CD4-positive, alpha-beta T cell treated with Interleukin-4 for 1 hour (primary cell): Measurements from ENCODE around the gene CYP4F22.
"Not testable (repeated sequence)": the region's sequence is repeated elsewhere in the genome, so short reads cannot be mapped to it uniquely, and the experiment has no call there.

Experiments used
- DNase-seq, 2 donors: peaks; one replicate each; pipeline ENCODE4 v3.0.0-alpha.2; 2020 to 2022

CYP4F22 gene

DNA sequence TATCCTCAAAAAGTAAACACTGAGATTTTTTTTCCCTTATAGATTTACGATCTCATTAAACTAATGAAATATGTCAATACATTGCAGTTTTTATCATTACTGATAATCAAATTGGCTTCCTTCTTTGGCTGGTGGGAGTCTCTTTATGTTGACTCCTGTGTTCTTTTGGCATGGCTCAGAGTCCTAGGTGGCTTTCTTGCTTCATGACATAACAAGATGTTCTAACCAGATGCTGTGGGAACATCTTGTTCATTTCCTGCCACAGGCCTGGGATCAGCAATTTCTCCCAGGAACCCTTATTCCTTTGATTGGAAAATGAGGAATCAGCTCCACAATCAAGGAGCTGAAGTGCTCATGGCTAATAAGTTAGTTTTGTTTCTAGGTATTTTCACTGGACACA is 13.2 kb upstream of the CYP4F22 start:
- DNase-seq, result no peak

DNA sequence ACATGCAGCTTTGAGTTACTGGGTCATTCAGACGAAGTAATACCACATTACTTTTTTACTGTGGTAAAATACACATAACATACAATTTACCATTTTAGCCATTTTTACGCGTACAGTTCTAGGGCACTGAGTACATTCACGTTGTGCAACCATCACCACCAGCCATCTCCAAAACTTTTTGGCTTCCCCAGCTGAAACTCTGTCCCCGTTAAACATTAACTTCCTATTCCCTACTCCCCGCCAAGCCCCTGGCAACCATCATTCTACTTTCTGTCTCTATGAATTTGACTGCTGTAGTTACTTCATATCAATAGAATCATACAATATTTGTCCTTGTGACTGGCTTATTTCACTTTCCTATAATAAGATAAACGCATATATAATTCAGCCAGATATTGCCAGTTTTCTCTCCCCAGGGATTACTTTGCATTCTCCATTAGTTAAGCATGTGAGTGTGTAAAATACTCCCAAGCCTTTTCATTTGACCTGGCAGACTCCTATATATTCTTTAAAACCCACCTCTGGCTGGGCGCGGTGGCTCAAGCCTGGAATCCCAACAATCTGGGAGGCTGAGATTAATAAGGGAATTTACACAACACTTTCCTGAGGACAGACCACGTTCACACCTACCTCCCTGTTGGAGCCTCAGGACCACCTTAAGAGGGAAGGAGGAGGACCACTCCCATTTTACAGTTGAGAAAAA is 10.0 kb upstream of the CYP4F22 start:
- DNase-seq, result no peak

DNA sequence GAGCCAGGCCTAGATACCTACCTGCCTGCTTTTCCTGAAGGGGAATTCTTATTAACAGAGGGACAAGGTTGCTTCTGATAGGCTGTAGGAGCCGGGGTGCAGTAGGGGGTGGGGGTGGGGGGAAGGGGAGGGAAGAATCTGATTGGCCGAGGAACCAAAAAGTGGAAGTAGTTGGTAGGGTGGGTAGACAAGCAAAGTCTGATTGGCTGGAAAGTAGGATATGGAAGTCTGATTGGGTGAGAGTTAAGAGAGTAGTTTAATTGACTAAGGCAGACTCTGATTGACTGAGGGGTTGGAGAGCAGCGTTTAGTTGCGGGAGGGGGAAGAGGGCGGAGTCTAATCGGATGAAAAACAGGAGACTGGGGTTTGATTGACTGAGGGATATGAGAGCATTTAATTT is 9.4 kb upstream of the CYP4F22 start:
- DNase-seq, result no peak

DNA sequence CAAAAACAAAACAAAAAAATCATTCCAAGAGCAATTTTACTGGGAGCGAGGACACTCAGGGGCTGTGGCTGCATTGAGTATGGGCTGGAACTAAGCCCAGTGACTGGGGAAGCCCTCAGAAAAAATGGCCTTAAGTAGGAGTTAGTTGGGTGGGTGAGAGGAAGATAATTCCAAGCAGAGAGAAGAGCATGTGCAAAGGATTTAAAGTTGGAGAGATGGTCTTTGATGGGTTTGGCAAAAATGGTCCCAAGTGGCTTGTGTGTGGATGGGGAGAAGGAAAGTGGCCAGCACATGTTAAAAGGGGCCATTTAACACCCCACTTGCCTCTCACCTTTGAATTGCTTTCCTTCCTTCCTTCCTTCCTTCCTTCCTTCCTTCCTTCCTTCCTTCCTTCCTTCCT is 6.7 kb upstream of the CYP4F22 start:
- DNase-seq, result no peak

DNA sequence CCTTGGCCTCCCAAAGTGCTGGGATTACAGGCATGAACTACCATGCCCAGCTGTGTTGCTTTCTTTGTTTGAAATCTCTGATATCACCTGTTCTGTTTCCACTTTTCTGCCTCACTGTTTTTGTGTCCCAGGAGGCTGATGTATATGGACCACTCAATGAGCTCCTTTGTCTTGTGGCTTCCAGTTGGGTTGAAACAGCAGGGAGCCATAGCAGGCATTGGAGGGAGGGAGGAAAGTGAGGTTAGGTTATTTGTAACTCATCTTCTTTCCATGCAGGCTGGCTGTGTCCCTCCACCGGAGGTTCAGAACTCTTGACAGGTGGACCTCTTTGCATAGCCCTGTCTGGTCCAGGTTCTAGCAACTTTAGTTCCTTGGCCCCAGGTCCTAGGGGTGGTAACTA is 6.1 kb upstream of the CYP4F22 start:
- no peak for DNase-seq

DNA sequence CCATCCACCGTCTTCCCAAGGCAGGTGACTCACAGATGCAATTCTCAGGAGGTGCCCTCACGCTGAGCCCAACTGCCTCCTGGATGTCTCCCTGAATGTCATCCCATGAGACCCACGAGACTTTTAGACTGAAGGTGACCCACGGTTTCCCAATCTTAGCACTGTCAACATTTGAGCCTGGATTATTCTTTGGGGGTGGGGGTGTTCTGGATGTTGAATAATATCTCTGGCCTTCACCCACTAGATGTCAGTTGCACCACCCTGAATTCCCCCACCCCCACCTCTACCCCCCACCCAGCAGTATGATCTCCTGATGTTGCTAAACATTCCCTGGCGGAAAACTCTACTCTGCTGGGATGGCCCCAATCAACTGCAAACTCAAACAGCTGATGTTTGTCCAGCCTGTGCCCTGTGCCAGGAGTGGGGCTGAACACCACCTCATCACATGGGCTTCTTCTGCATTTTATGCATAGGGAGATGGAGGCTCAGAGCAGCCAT is 2.2 kb upstream of the CYP4F22 start:
- no peak for DNase-seq

DNA sequence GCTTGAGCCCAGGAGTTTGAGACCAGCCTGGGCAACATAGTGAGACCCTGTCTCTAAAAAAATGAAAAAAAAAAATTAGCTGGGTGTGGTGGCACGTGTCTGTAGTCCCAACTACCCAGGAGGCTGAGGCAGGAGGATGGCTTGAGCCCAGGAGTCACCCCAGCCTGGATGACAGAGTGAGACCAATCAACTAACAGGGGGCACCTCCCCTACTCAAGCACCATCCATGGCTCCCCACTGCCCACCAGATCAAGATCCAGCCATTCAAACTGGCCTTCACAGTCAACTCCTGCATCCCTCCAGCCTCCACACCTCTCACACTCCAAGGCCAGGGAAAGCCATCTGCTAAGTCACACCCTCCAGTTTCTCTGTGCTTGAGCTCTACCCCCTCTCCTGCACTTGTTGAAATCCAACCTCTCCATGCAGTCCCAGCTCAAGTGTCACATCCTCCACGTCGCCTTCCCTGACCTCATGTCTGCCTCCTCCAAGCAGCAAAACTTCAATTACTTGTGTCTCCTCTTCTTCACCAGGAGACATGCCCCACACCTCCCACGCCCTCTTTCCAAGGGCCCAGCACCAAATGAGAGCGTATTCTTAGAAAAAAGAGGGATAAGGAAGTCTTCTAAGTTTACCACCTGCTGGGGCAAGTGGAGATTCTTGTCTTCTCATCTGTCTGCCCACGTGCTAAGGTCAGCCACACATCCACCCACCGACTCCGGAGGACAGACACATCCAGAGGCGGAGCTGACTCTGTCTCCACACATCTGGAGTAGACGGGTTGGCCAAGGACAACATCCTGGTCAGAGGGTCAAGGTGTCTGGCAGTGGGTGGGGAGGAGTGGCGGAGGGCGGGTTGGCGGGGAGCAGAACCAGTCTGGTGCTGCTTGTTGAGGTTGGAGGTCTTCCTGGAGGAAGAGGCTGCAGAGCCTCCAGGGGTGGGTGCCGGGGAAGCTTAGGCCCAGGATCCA is 974 bp upstream of the CYP4F22 start:
- no peak for DNase-seq

DNA sequence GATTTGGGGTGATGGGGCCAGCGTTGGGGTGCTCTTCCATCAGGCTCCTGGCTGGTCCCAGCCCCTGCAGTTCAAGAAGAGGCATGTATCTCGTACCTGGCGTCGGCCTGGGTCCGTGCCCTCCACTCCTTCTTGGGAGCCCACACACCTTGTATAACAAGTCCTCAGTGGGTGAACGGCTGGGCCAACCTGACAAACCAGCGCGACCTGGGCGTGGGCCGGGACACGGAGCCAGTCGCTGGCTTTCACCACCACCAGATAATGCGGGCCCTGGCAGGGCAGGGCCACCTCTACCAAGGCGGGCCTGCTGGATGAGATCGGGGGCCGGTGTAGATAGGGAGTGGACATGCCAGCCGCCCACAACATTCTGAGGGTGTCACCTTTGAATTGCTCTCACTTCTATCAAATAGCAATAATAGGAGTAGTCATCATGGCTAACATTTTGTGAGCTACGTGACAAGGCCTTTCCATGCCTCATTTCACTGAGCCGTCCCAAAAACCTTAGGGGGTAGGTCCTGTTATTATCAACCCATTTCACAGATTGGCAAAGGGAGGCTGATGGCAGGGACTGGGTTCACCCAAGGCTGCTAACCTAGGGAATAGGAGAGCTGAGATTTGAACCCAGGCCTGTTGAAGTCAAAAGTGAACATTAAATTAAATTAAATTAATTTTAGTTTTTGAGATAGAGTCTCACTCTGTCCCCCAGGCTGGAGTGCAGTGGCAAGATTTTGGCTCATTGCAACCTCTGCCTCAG is 3.5 kb downstream of the CYP4F22 start:
- DNase-seq, result no peak

DNA sequence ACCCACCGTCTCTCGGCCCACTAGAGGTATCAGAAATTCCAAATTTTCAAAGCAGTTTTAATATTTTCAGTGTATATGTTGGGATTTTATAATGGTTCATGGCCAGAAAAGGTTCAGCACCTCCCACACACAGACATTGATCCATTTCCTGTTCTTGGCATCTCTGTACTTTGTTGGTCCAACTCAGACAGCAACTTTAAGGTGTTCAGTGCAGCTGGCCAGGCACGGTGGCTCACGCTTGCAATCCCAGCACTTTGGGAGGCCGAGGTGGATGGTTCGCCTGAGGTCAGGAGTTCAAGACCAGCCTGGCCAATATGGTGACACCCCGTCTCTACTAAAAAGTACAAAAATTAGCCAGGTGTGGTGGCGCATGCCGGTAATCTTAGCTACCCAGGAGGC is 6.9 kb downstream of the CYP4F22 start:
- DNase-seq, result not testable (repeated sequence)

DNA sequence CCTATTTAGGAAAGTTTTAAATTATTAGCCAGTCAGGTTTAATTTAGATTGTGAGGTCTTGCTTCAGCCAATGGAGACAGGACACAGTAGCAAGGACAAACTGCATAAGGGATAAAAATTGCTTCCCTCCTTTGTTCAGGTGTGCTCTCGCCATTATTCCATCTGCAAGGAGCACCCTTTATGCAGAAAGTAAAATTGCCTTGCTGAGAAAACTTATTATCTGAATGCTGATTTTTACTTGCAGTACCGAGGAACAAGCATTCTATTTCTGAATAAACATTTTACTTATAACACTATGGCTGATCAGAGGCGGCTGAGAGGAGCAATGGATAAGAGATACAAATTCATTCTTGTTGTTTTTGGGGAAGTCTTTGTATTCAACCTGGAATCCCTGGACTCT is 8.0 kb downstream of the CYP4F22 start:
- no peak for DNase-seq

DNA sequence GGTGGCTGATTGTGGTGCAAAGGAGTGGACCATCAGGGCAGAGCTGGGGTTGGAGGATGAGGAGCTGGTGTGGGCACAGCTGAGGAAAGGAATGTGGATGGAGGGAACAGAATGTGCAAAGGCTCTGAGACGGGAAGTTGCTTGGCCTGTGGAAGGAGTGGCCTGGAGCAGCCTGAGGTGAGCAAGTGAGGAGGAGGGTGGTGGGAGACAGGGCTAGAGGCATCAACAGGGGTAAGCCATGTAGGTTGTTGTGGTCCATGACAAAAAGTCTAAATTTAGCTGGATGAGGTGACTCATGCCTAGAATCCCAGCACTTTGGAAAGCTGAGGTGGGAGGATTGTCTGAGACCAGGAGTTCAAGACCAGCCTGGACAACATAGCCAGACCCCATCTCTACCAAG is 9.5 kb downstream of the CYP4F22 start:
- DNase-seq, result no peak

DNA sequence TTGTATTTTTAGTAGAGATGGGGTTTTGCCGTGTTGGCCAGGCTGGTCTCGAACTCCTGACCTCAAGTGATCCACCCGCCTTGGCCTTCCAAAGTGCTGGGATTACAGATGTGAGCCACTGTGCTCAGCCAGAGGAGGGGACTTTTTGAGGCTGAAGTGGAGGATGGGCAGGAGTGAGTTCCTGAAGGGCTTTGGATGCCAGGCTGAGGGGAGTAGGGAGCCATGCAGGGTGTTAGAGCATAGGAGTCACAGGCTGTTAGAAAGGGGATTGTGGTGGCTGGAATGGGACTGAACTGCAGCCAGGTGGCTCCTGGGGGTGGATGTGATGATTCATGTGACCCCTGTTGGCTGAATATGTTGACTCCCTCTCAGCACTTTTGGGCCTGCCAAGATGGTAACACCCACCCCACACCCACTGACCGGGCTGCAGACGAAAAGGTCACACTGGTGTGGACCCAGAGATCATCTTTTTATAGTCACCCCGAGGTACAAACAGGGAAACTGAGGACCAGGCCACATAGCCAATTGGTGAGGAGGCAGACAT is 11.2 kb downstream of the CYP4F22 start:
- DNase-seq, result no peak

DNA sequence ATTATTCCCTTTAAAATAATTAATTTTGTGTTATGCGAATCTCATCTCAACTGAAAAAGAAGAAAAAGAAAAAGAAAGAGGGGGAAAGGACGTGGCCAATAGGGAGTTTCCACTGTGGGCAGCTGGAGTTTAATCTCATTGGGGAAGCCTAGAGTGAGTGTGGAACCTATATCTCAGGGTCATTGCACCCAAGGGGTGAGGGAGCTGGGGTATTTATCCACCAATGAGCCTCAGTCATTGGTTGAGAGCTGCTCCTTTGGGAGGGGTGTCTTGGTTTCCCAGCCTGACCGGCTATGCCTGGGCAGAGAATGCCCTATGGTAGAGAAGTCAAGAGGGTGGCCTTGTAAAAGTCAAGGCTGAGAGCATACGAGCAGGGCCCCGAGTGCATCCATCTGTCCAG is 16.5 kb downstream of the CYP4F22 start:
- DNase-seq, result no peak

DNA sequence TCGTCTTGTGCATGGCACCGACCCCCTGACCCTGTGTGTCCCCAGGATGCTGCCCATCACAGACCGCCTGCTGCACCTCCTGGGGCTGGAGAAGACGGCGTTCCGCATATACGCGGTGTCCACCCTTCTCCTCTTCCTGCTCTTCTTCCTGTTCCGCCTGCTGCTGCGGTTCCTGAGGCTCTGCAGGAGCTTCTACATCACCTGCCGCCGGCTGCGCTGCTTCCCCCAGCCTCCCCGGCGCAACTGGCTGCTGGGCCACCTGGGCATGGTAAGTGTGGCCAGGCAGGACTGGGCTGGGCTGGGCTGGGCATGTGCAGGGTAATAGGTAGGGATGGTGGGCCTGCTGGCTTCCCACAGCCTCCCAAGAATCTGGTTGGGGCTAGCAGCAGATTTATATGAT is 17.0 kb downstream of the CYP4F22 start:
- DNase-seq, result no peak

DNA sequence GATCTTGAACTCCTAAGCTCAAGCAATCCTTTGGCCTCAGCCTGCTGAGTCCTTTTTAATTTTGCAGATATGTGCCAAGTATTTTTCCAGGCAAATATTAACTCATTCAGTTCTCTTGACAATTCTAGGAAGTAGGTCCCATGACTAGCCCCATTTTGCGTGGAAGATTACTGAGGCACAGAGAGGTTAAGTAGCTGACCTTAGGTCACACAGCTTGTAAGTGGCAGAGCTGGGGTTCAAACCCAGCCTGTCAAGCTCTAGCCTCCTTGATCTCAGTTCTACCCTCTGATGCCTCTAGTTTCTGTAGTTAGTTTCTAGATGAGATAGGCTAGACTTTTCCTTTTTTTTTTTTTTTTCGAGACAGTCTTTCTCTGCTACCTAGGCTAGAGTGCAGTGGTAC is 18.1 kb downstream of the CYP4F22 start:
- DNase-seq, result no peak

DNA sequence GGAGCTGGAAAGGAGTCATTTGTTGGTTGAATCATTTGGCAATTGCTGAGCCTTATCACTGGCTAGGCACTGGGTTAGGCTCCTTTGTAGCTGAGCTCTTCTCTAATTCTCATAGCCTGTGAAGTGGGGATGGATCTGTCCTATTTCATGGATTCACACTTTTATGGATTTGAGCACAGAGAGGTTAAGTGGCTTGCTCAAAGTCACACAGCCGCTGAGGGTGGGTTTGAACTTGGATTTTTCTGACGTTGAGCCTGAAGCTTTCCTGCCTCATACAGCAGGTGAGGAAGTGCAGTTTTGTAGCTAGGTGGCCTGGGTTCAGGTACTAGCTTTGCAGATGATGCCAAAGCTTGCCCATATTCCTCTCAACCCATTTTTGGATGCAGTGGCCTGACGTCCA is 19.4 kb downstream of the CYP4F22 start:
- DNase-seq, result no peak

DNA sequence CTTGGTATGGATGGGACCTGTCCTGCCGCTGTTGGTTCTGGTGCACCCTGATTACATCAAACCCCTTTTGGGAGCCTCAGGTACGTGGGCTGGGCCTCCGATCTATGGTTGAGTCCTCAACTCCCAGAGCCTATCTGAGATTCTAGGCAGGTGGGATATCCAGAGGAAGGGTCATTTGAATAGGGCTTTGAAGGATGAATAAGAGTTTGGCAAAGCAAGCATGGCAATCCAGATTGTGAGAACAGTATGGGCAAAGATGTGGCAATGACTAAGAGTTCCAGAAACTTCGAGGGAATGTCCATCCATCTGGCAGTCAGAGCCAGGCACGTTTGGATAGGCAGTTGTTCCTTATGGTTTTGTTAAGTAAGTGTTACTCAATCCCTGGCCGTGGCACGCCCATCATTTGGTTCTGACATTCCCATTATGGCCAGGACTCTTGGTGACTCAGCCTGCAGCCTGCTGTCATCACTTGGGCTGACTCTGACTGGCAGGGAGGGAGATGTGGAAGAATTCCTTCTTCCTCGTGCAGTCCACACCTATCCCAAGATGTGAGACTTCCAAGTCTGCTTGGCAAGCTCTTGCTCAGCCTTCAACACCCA is 21.5 kb downstream of the CYP4F22 start:
- DNase-seq, result no peak

DNA sequence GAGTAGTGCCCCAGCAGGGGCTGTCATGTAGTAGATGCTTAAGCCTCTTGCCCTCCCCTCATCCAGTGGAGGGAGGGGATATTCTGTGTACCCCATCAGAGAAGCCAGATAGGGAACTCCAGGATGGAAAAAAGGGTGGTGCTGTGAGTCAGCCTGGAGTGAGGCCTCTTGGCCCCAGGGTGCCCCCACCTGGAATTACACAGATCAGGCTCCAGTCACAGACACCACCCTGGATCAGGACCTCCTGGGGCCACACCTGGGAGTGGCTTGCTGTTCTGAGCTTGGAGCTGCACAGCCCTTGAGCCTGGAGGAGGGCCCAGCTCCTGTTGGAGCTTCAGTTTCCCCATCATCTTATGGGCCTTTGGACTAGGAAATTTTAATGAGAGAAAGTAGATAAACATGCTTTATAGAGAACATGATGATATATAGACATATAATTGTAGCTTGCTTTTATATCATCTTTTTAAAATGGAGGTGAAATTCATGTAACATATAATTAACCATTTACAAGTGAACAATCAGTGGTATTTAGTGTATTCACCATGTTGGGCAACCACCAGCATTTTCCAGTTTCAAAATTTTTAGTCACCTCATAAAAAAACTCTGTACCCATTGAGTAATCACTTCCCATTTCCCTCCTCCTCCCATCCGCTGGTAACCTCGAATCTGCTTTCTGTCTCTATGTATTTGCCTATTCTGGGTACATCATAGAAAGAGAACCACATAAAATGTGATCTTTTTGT is 24.6 kb downstream of the CYP4F22 start:
- no peak for DNase-seq

DNA sequence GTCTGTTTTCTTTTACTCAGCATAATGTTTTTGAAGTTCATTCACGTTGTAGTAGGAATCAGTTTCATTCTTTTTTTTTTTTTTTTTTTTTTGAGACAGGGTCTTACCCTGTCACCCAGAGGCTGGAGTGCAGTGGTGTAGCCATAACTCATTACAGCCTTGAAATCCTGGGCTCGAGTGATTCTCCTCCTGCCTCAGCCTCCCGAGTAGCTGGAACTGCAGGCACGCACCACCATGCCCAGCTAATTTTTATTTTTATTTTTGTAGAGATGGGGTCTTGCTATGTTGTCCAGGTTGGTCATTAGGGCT is 25.2 kb downstream of the CYP4F22 start:
- not testable (repeated sequence) for DNase-seq

DNA sequence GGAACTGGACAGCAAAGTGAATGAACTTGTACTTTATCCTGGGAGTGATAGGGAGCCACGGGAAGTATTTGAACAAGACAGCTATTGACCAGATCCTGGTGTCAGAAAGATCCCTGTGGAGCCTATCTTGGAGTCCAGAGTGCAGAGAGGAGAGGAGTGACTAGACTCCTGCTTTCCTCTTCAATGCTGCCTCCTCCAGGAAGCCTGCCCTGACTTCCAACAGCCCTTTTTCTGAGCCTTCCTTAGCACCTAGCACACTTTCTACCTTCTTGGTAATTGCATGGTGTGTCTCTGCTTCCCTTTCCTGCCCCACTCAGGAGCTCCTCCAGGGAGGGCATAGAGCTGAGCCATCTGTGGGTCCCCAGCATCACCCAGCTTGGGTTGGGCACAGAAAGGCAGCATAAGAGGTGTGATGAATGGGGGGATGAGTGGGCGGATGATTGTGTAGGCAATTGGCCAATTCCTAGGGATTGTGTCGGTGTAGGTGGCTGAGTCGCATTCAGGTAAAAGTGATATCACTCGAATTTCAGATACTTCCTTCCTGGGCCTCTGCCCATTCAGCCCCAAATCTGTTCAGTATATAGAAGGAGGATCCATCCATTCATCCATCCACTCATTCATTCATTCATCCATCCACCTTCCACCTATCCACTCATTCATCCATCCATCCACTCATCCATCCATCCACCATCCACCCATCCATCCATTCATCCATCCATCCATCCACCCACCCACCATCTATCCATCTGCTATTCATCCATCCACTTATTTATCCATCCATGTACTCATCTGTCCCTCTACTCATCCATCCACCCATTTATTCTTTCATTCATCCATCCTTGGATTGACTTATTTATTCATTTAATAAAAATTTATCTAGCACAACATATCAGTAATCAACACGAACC is 26.9 kb downstream of the CYP4F22 start:
- DNase-seq, result no peak

DNA sequence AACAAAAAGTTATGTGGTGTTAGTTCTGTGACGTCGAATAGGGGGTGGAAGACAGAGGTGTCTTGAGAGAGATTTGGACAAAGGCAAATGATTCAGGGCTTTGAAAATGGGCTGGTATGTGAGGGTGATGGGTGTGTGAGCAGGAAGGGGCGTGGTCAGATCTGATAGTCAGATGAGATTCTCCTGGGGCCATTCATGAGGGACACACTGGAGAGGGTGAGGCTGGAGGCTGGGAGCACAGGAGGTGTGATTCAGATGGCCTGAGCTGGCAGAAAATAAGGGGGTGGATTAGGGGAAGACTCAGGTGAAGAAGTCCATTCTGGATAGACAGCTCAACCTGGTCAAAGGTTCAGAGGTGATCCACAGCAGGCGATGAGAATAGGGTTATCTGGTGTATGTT is 28.0 kb downstream of the CYP4F22 start:
- DNase-seq, result no peak
